Activated gamma-delta T cell (primary cell): ENCODE results near the gene SMAP2.
"Not testable (repeated sequence)": the region's sequence is repeated elsewhere in the genome, so short reads cannot be mapped to it uniquely, and the experiment has no call there.

Experiments used
- DNase-seq: peaks from one replicate; lab custom pipeline; 2025; lab: John Stamatoyannopoulos, UW

SMAP2 gene

DNA sequence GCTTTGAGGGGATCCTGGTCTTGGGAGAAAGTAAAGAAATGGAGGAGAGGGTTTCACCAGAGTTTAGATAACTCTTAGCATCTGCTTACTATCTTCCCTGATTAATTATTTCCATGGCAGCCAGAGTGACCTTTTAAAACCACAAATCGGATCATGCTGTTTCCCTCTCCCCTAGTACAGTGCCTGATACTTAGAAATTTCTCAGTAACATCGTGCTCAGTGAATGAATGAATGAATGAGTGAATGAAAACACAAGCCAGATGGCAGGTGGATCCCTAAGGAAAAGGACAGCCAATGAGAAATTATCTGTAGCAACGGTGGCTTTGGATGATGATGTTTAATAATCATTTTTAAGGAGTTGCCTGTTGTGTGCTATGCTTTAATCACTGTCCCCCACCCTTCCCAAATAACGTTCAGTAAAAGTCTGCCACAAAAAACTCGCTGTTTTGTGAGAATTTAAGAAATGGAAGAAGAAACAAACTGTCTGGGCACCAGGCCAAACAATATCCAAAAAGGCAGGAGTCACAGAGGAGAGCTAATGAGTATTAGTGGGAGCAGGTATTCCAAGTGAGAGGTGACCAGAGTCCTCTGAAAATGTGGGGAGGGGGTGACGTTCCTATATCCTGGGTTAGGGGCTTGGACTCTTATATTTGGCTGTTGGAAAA lies 737 bp upstream of the SMAP2 start:
- DNase-seq = no peak

DNA sequence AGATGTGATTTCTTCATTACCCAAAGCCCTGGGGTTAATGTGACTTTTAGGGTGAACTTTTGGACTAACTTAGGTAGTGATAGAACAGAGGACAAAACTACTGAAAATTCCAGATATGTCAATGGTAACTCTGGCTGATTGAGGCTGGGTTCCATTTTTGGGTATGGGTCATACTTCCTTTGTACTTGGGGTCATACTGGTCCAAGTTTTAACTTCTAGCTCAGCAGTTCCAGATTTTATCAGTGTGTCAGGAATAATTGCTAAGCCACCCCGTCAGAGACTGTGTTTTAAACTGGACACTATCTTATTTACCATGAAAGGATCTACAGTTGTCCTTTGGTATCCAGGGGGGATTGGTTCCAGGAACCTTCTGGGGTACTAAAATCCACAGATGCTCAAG lies 4.0 kb downstream of the SMAP2 start:
- no peak for DNase-seq

DNA sequence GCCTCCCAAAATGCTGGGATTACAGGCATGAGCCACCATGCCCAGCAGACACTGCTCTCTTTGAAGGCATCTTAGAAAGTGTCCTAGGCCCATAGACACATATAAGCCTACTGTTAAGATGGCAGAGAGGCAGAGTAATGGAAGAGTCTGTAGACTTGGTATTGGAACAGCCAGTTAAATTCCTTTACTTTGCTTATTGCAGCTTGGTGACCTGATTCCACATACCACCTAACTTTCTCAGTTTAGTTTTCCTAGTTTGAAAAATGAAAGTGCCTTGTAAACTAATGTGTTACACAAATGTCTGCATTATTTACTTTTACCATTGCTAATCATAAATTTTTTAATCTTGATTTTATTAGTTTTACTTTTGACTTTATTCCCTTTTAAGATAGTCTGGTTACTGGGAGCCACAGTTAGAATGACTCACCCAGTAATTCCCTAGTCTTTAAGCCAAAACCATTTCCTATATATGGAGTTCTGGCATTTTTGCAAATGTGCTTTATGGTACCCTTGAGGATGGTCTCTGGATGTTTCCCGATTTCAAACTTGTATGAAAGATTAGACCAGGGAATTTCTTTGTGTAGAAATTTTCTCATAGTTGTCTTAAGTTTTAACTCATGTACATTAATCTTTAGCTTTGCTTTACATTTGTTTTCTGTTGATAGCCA lies 6.4 kb downstream of the SMAP2 start:
- DNase-seq = no peak

DNA sequence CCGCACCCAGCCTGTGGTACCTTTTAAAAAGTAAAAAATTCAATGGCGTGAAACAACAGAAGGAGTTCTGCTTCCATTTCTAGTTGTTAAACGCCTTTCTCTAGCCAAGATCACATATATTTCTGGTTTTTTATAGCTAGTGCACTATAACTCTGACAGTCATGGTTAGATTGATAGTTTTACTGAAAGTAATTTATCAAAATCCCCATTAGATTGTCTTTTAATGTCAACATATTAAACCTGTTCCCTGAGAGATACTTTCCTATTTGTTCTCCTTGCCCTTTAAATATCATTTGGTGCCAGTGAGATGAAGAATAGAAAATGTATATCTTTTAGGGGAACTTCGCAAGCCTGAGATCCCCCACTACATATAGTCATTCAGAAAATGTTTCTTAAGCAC lies 7.3 kb downstream of the SMAP2 start:
- no peak for DNase-seq

DNA sequence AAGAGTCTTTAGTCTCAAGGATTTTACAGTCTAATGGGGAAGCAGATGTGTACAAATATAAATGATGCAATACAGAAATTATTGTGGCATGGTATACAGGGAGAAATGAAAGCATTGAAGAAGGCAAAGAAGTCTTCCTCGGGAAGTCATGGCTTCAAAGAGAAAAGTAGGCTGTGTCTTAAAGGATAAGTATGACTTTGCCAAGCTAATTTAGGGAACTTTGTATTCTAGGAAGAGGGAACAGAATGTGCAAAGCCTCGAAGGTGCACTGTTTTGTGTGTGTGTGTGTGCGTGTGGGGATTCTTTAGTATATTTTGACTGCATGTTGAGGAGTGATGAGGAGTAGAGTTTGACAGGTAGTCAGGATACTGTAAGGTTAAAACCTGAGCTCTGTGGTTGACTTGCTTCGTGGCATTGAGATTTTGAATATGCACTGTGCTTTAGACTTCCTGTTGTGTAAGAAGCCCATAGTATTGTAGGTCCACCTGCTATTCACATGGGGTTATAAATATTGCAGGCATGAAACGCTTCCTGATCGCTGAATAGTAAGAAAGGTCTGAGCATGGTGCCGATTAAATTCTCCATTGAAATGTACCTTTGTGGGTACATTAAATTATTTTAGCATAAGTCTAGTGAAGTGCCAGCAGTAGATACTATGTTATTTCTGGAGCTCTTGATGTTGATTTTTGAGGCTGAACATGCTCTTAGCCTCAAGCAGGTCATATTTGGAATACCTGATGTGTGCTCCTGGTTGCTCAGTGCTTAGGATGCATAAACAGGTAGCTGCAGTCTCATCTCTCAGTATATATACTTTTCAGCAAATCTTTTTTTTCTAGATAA lies 8.0 kb downstream of the SMAP2 start:
- no peak for DNase-seq

DNA sequence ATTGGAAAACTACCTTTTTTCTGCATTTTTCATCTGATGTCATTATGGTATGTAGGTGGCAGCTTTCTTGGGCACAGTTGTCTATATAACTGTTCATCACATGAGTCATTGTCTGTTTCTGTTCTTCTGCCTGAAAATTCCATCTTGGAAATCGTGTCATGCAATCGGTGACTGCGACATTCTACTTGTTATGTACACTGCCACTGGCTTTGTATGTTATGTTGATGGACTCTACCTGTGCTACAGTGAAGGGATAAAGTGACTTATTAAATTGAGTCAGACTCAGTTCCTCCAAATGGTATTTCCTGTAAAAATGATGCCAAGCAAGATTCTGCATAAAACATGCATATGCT lies 8.6 kb downstream of the SMAP2 start:
- DNase-seq = no peak

DNA sequence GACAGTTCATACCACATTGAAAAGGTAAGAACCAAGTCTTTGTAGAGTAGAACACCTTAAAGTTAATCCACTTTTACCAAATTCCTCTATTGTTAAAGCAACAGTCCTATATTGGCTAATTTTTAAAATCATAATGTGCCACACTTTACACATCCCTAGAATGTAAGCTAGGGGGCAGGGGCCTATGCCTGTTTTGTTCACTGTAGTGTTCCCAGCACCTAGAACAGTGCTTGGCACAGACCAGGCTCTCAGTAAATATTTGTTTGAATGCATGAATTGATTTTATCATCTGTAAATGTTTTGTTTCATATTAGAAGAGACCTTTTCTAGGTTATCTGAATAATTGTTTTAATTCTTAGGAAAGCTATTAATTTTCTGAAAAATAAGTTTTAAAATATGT lies 9.1 kb downstream of the SMAP2 start:
- DNase-seq = no peak

DNA sequence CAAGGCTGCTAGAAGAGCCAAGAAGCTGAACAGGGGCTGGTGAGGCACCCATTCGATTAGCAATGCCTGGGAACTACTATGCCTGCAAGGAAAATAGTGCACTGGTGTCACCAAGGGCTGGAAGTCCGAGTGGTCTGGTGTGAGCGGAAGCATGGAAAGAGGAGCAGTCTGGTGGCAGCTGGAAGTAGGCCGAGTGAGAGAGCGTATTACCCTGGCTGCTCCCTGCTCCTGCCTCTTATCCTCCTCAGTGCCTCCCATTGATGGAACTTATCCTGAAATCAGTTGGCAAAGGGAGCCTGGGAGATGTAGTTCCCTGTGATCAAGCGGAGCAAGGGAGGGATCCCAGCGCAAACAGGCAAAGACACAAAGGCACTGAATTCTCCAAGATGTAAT lies 9.6 kb downstream of the SMAP2 start:
- DNase-seq = no peak

DNA sequence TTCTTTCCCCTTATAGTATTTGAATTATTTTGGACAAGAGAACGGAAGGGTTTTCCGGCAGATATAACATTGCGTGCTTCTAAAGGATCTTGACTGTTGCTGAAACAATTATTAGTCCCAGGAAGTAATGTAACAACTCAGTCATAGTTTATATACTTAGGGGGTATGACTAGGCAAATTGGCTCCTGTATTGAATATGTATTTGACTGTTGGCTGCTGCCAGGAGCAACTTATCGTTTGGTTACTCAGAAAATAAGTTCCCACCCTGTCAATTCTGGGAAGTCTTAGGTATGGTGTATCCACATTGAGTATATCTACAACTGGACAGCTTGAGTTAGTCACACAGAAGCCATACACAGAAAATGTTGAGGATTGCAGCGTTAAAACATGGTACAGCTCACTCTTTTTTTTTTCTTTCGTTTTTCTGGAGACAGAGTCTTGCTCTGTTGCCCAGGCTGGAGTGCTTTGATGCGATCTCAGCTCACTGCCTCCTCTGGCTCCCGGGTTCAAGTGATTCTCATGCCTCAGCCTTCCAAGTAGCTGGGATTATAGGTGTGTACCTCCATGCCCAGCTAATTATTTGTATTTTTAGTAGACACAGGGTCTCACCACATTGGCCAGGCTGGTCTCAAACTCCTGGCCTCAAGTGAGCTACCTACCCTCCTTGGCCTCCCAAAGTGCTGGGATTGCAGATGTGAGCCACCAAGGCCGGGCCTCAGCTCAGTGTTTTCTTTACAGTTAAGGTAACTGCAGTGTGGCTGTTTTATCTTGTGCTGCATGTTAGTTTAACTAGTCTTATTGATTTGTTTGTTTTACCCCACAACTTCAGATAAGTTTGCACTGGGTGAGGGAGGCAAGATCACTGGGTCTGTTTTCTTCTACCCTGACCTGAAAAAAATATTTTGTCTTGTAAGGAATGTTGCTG lies 10.2 kb downstream of the SMAP2 start:
- no peak for DNase-seq

DNA sequence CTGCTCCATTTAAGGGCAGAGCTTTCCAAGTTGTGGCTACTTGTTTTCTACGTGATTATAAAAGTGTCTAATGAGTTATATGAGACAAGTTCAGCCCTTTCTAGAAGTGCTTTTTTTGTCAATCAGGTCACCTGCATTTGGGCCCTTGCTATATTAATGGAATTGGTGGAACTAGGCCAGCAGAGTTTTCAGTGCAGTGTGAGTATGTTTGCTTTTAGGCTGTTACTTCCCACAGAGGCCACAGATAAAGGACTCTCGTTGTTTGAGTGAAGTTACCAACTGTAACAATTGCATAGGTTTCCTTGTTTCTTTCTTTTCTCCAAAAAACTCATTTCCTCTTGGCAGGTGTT lies 10.9 kb downstream of the SMAP2 start:
- DNase-seq = no peak

DNA sequence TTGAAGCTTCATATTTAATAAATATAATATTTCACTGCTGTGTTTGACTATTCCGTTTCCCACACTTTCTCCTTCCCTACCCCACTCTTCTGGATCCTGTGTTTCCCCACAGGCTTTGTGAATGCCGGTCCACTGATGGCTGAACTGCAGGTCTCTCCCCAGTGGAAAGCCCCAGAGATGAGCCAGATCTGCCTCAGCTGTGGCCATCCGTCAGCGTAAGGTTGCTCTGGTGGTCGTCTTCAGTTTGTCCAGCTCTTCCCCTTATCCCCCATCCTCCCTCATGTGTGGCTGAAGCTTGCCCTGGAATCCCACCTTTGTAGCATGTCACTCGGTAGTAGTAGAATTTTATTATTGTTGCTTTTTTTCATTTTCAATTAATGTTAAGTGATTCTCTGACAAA lies 11.4 kb downstream of the SMAP2 start:
- DNase-seq = no peak

DNA sequence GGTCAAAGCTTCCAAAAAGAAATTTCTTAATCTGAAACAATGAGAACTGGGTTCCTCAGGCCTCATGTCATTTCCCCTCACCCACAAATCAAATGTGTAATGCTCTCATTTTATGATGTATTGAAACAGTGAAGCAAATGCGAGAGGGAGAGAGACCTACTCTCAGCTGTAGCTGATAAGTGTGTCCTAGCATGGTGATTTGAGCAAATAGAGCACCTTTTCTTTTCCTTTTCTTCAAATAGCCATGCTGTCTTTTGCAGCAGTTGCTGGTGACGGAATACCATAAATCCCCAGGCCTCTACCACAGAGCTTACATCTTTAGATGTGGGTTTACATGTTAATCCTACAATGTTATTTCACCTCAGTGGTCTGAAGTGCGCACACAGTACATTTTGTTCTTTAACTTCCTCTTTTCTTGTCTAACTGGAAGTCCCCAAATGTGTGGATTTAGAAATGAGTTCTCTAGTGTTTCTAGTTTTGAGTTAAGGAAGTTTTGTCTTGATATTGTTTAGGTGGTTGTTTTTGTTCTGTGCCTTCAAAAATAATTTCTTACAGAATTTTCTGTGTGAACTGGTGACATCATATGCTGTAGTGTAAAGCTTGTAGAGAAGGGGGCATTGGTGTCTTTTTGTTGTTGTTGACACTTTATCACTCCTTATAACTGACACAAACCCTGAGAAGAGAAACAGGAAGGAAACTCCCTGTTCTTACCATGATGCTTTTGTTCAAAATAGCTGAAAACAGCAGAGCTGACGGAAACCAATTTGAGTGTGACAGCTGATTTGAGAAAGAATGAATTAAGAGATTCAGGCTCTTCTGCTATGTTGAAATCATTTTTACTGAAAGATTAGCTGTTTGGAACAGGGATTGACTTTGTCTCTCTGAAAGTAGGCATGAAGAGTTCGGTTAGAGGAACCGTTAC lies 12.2 kb downstream of the SMAP2 start:
- DNase-seq = no peak

DNA sequence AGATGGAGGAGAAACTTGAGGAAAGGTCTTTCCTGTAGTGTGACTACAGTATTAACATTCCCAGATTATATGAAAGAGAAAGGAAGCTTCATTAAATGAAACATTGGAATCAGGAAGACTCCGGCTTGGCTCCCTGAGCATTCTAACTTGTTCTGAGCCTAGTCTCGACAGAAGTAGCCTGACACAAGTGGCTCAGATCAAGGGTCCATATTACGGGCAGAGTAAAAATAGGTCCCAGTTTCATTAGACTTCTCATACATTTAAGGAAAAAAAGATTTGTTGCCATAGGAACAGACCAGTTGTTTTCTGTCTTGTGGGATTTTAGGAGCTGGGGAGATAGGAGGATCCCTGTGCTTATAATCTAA lies 12.8 kb downstream of the SMAP2 start:
- DNase-seq = no peak

DNA sequence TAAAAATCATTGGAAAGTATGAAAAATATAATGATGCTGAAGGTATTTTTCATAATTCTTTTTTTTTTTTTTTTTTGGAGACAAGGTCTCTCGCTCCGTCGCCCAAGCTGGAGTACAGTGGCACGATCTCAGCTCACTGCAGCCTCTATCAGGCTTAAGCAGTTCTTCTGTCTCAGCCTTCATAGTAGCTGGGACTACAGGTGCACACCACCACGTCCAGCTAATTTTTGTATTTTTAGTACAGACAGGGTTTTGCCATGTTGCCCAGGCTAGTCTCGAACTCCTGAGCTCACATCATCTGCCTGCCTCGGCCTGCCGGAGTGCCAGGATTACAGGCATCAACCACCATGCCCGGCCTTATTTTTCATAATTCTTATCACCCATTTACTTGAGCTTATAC lies 13.3 kb downstream of the SMAP2 start:
- DNase-seq = no peak

DNA sequence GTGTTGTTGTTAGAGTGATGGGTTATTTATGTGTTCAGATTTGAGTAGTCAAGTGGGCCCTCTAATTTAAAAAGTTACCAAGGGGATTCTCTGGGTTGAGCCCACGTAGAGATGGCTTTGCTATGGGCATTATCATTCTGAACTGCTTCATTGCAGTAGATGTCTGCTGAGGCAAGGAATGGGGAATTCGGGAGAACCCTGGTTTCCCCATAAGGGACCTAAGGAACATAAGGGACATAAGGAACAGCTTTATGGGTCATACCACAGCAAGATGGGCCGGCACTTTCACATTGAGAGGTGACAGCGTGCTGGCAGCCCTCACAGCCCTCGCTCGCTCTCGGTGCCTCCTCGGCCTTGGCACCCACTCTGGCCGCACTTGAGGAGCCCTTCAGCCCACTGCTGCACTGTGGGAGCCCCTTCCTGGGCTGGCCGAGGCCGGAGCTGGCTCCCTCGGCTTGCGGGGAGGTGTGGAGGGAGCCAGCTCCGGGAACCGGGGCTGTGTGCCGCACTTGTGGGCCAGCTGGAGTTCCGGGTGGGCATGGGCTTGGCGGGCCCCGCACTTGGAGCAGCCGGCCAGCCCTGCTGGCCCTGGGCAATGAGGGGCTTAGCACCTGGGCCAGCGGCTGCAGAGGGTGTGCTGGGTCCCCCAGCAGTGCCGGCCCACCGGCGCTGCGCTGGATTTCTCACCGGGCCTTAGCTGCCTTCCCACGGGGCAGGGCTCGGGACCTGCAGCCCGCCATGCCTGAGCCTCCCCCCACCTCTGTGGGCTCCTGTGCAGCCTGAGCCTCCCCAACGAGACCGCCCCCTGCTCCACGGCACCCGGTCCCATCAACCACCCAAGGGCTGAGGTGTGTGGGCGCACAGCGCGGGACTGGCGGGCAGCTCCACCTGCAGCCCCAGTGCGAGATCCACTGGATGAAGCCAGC lies 14.1 kb downstream of the SMAP2 start:
- DNase-seq = not testable (repeated sequence)

DNA sequence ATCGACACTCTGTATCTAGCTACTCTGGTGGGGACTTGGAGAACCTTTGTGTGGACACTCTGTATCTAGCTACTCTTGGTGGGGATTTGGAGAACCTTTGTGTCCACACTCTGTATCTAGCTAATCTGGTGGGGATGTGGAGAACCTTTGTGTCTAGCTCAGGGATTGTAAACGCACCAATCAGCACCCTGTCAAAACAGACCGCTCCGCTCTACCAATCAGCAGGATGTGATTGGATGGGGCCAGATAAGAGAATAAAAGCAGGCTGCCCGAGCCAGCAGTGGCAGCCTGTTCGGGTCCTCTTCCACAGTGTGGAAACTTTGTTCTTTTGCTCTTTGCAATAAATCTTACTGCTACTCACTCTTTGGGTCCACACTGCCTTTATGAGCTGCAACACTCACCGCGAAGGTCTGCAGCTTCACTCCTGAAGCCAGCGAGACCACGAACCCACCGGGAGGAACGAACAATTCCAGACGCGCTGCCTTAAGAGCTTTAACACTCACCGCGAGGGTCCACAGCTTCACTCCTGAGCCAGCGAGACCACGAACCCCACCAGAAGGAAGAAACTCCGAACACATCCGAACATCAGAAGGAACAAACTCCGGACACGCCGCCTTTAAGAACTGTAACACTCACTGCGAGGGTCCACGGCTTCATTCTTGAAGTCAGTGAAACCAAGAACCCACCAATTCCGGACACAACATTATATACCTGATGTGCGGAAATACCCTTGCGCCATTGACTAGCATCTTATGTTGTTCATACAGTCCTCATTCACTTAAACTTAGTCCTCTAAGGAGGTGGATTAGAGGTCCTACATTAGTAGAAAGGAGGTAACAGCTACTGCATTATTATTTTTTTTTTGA lies 15.2 kb downstream of the SMAP2 start:
- not testable (repeated sequence) for DNase-seq

DNA sequence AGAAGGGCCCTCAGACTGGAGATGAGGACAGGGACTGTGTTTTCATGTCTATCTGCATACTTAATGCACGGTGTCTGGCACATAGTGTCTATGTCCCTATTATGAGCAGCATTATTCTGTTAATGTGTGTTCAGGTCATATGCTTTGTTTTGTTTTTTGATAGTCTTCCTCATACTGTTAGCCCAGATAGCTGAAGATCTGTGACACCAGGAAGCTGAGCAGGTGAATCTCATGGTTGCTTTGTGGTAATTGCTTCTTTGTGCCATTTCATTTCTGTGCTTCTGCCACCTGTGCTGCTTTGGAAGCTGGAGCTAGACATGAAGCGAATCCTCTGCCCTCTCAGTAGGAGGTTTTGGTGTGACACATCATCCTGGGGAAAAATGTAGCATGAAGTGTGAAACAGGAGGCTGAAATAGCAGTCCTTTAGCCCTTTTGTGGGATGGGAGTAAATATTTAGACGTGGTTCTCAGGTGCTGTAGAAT lies 15.8 kb downstream of the SMAP2 start:
- DNase-seq = no peak

DNA sequence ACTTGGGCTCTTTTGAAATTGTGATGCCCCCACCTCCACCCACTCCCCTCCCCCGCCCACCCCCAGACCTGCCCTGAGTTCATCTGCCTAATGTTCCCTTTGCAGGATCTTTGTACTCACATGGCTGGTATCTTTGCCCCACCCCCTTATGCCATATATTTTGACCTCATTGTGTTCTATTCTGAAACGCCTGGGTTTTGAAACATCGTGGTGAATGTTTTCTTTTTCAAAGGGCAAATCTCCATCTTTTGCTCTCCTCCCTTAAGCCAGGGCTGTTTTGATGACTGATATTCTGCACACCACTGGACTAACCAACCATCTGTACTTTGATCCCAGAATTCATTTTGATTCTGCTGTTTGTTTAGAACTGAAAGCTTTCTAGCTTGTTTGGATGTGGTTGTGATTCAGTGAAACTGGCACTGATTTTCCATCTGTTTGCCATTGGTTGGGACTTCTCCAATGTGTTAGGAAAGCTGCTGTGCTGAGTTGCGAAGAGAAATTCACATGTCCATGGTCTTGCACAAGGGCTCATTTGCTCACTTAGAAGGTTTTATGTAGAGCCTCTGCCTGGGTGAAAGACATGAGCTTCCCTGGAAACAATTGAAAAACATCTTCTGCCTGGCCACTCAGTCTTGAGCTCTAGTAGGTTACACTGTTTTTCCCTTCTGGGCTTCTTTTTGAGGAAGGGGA lies 16.5 kb downstream of the SMAP2 start:
- DNase-seq = no peak
